Suppressor macrophage treated with lipopolysaccharide for 4 hours (primary cell): ENCODE measurements around the gene THSD8.
A peak's percentile ranks its signal among the peaks of the same experiment; 100 is the strongest.
"Not testable (repeated sequence)": the region's sequence is repeated elsewhere in the genome, so short reads cannot be mapped to it uniquely, and the experiment has no call there.

Source experiments
- DNase-seq: peaks from one replicate; pipeline ENCODE4 v3.0.0-alpha.2; 2020

The THSD8 gene

DNA sequence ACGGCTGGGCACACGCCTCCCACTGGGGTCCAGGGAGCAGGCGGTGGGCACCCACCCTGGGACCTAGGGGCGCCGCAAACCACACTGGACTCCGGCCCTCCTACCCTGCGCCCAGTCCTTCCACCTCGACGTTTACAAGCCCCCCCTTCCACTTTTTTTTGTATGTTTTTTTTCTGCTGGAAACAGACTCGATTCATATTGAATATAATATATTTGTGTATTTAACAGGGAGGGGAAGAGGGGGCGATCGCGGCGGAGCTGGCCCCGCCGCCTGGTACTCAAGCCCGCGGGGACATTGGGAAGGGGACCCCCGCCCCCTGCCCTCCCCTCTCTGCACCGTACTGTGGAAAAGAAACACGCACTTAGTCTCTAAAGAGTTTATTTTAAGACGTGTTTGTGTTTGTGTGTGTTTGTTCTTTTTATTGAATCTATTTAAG lies 9.0 kb upstream of the THSD8 start:
- no peak for DNase-seq

DNA sequence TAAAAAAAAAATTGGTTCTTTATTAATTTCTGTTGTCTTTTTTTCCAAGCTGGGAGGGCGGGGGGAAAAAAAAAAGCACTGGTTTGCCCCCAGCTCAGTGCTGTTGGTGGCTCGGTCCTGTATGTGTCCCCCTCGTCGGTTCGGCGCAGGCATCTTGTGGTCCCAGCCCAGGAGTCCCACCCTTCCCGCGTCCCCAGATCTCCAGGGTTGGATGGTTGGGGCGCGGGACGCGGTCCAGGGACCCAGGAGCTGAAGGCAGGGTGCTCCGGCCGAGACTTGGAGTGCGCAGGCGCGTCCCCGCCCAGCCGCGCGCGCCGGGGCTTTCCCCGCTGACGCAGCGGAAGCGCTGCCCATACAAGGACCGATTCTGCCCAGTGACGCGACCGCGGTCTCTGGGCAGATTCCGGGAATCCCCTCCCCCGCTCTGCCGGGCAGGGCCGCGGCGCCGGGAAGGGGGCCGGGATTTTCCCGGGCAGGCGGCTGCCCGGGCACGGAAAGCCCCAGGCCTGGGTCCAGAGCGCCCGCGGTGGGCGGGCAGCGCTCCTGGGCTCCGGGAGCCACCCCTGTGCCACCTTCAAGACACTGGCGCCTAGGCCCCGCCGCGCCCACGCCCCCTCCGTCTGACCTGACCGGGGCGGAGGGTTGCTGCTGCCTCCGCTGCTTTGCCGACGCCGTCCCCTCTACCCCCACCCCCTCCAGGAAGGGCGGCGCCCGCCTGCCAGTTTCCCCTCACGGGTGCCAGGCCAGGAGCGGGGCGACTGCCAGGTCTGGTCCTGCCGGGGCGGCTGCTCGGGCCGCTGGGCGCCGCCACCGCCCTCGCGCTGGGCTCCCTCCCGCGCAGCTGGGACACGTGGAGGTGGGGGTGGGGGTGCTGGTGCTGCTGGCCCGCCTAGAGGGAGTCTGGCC lies 8.3 kb upstream of the THSD8 start:
- peak; percentile 98 for DNase-seq

DNA sequence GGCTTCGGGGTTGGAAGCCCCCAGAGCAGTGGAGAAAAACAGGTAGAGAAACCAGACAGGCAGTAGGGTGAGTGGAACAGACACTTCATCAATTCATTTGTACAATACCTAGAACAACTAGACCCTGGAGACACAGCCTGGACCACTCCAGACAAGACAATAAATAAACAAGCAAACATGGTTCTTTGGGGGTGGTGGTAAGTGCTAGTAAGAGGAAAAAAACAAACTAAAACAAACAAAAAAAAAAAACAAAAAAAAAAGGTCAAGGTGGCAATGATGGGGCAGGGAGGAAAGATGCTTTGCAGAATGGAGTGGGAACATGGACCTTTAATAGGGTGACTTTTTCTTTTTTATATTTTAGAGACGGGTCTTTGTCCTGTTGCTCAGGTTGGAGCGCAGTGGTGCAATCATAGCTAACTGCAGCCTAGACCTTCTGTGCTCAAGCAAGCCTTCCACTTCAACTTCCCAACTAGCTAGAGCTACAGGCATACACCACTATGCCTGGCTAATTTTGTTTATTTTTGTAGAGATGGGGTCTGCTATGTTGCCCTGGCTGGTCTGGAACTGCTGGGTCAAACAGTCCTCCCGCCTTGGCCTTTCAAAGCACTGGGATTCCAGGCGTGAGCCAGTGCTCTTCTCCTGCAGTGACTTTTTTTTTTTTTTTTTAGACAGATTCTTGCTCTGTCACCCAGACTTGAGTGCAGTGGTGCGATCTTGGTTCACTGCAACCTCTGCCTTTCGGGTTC lies 7.5 kb upstream of the THSD8 start:
- DNase-seq, result peak; percentile 40

DNA sequence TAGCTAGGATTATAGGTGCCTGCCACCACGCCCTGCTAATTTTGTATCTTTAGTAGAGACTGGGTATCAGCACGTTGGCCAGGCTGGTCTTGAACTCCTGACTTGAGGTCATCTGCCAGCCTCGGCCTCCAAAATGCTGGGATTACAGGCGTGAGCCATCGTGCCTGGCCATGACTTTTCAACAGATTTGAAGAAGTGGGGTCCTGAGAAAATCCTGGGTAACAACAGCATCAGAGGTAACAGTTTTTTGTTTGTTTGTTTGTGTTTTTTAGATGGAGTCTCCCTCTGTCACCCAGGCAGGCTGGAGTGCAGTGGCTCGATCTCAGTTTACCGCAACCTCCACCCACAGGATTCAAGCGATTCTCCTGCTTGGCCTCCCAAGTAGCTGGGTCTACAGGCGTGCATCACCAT lies 6.9 kb upstream of the THSD8 start:
- peak; percentile 30 for DNase-seq

DNA sequence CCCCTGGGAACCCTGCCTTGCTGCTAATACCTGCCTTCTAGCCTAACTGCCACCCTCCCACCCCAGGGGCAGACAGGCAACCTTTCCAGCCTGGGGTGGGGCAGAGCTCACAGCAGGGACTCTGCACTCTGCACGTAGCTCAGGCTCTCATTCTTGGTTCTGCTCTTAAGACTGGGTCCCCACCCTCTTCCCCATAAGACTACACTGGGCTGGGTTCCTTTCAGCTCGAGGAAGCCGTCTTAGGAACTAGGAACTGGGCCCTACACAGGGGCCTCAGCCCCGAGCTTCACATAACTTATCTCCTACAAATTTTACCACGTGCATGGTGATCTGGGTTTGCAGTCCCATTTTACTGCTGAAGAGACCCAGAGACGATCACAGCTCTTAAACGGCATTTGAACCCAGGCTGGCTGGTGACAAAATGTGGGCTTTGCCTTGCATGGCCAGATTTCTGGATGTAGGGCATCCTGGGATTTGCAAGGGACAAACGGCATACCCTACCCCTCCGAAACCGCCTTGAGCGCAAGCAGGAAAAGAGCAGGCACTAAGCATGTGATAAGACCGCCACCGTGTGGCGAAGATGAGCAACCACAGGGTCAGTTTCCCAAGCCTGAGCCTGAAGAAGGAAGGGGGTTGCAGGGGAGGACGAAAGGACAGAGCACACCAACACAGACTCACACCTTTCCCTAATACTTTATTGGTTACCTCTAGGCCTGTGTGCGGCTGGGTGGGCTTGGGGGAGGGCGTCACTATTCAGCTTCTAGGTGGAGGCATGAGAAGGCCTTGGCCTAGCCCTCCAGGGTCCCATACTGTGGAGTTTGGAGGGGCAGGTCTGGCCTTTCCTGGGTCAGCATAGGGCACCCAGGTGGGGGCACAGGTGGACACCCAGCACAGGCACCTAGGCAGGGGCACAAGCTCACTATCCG lies 5.5 kb upstream of the THSD8 start:
- DNase-seq, result peak; percentile 86

DNA sequence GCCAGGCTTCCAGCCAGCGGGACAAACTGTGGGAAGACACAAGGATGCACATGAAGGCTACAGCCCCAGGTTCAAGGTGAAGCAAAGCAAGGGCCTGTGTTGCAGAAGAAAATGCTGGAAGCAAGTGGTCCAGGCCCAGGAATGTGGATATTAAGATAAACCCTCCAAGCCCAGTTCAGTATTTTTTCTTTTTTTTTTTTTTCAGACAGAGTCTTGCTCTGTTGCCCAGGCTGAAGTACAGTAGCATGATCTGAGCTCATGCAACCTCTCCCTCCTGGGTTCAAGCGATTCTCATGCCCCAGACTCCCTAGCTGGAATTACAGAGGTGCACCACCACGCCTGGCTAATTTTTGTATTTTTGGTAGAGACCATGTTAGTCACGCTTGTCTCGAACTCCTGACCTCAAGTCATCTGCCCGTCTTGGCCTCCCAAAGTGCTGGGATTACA lies 4.7 kb upstream of the THSD8 start:
- no peak for DNase-seq

DNA sequence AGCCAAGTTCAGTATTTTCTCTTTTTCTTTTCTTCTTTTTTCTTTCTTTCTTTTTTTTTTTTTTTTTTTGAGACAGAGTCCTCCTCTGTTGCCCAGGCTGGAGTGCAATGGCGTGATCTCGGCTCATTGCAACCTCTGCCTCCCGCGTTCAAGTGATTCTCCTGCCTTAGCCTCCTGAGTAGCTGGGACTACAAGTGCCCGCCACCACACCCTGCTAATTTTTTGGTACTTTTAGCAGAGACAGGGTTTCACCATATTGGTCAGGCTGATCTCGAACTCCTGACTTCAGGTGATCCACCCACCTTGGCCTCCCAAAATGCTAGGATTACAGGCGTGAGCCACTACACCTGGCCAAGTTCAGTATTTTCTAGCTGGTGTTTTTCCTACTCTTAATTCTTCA lies 4.3 kb upstream of the THSD8 start:
- not testable (repeated sequence) for DNase-seq

DNA sequence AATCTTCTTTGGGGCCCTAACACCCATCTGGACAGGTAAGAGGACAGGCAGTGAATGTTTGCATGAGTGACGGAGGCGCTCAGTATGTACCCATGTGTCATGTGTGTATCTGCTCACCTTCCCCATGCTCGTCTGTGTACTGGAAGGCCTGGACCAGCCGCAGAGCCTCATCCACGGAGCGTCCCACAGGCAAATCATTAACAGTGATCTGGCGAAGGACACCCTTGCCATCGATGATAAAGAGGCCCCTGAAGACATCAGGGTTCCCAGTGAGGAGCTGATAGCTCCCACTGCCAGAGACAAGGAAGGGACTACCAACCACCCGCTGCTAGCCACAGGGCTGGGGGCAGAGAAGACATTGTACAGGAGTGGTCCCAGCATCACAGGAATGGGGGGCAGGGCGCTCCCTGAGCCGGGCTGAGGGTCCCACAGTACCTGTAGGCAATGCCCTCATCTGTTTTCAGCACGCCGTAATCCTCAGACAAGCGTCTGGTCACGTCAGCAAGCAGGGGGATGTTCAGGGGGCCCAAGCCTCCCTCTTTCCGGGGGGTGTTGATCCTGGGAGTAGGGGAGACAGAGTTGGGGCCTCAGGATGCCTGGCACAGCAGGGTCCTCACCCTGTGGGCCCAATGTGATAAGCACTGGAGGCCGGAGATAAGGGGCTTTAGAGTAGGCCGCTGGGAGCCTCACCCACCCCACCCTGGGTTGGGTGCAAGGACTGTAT lies 2.0 kb upstream of the THSD8 start:
- no peak for DNase-seq

DNA sequence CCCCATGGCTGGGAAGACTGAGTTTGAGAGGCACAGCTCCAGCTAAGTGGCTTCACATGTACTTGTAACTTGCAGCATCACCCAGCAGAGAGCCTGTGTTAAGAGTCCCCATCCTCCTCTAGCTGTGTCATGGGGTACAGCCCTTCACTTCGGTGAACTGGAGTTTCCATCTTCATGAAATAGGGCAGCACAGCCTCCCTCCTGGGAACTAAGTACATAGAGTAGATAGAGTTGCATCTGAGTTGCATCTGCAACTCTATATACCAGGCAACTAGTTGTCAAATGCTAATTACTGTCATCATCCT lies 1.5 kb upstream of the THSD8 start:
- no peak for DNase-seq

DNA sequence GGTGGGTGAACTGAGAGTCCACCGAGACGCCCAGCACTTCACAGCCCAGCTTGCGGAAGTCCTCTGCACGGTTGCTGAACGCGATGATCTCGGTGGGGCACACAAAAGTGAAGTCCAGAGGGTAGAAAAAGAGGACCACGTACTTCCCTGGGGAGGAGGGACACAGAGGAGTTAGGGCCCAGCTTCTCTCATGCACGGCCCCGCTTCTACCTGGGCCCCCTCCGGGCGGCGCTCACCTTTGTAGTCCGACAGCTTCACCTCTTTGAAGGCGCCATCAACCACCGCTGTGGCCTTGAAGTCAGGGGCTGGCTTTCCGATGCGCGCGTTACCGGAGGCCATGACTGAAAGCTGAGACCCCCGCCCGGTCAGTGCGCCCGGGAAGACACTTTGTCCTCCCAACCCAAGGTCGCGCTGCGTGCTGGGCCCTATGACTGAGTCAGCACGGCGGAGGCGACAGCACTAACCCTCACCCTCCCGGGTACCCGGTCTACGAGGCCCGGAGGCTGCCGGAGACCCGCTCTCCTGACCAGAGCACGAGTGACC lies 875 bp upstream of the THSD8 start:
- no peak for DNase-seq

DNA sequence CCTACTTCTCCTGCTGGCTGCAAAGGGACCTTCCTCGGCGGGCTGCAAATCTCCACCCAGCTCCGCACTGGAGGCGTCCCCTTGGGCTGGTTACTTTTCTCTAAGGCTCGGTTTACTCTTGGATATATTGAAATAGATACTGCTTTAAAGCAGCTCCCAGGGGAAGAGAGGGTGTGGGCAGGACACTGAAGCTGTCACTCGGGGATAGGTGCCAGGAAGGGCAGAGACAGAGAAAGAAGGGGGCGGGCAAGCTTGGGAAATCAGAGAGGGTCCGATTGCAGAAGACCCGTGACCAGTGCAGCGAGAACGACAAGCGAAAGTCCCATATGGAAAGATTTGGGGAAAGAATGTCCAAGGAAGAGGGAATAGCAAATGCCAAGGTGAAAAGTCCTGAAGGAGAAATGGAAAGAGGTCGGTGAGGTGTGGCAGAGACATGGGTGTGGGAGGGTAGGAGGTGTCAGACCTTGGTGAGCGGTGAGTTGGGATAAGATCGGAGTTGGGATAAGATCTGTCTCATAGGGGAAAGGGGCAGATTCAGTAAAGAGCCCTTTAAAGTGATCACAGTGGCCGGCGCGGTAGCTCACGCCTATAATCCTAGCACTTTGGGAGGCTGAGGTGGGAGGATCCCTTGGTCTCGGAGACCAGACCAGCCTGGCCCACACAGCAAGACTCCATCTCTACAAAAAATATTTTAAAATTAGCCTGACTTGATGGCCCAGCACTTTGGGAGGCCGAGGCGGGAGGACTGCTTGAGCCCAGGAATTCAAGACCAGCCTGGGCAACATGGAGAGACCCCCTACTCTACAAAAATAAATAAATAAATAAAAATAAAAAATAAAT lies 618 bp downstream of the THSD8 start:
- no peak for DNase-seq

DNA sequence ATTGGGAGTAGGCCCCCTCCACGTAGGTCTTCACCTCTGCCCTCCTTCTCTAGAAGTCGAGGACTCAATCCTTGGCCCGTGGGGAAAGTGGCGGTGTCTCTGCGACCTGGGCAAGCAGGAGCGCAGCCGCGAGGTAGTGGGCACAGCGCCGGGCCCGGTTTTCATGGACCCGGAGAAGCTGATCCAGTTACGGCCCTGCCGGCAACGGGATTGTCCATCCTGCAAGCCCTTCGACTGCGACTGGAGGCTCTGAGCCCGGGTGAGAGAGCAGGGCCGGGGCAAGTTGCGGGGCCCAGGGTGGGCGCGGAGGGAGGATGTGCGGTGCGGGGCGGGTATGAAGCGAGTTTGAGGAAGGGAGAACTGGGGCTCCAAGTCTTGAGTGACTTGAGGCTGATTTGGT lies 2.2 kb downstream of the THSD8 start:
- DNase-seq, result no peak

DNA sequence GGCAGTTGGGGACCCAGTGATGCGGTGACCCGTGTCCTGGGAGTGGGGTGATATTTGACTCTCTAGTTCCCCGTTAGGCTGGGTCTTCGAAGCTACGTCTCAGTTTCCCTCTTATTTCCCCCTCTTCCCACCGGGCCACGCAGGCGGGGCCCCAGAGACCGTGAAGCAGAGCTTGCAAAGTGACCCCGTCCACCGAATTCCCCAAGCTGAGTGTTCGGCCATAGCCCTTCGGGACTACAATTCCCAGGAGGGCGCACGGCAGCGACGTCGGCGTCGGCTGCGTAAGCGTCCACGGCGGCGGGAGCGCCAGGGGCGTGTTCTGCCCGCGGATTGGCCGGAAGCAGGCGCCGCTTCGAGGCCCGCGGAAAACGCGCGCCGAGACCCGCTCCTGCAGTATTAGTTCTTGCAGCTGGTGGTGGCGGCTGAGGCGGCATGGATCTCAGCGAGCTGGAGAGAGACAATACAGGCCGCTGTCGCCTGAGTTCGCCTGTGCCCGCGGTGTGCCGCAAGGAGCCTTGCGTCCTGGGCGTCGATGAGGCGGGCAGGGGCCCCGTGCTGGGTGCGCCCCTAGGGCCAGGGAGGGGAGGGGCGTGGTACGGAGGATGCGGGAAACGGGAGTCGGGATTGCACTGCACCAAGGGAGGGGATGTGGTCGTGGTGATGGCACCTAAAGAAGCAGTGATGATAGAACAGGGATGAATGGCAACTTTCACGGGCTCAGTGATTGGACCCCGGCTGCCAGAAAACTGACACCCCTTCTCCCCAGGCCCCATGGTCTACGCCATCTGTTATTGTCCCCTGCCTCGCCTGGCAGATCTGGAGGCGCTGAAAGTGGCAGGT lies 4.6 kb downstream of the THSD8 start, which contains the start of gene RNASEH2A:
TSS of gene RNASEH2A (plus strand) at position 343 of the 840 bp plus-strand sequence. CDS start at position 433, 90 bp downstream.
- DNase-seq, result peak; percentile 94

DNA sequence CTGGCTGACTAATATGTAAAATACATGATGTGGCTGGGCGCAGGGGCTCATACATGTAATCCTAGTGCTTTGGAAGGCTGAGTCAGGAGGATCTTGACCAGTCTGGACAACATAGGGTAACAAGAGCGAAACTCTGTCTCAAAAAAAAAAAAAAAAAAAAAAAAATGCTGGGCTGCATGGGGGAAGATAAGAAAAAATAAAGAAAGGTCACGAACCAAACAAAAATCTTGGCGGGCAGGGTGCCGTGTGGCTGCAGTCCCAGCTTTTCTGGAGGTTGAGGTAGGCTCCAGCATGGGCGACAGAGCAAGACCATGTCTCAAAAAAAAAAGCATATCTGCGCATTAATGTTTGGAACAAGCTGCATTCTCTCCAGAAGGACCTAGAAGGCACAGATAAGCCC lies 13.2 kb downstream of the THSD8 start:
- no peak for DNase-seq

DNA sequence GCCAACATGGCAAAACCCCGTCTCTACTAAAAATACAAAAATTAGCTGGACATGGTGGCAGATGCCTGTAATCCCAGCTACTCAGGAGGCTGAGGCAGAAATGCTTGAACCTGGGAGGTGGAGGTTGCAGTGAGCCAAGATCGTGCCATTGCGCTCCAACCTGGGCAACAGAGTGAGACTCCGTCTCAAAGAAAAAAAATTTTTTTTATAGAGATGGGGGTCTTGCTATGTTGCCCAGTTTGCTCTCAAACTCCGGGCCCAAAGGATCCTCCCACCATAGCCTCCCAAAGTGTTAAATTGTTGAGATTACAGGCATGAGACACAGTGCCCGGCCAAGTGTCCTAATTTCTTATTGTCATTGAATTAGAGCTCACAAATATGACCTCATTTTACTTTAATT lies 15.3 kb downstream of the THSD8 start:
- not testable (repeated sequence) for DNase-seq

DNA sequence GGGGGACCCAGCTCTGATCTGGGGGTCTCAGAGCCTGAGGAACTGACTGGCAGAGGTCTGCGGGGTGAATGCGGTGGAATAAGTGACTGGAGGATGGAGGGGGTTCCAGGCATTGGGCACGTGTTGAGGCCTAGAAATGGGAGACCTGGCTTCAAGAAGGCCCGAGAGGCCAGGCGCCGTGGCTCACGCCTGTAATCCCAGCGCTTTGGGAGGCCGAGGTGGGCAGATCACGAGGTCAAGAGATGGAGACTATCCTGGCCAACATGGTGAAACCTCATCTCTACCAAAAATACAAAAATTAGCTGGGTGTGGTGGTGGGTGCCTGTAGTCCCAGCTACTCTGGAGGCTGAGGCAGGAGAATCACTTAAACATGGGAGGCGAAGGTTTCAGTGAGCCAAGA lies 15.9 kb downstream of the THSD8 start:
- not testable (repeated sequence) for DNase-seq

DNA sequence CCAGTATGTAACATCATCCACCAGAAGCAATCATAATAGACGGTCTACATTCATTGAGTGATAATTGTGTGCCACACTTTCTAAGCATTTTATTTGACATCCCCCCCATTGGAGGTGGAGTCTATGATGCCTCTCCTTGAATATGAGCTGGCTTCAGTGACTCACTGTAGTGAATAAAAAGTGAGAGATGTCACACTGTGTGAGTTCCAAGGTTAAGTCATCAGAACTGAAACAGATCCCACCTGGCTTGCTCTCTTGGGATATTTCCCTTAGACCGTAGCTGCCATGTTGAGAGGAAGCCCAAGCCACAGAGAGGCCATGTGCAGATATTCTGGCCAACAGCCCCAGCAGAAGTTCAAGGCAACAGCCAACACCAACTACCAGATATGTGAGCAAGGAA lies 19.9 kb downstream of the THSD8 start:
- no peak for DNase-seq

DNA sequence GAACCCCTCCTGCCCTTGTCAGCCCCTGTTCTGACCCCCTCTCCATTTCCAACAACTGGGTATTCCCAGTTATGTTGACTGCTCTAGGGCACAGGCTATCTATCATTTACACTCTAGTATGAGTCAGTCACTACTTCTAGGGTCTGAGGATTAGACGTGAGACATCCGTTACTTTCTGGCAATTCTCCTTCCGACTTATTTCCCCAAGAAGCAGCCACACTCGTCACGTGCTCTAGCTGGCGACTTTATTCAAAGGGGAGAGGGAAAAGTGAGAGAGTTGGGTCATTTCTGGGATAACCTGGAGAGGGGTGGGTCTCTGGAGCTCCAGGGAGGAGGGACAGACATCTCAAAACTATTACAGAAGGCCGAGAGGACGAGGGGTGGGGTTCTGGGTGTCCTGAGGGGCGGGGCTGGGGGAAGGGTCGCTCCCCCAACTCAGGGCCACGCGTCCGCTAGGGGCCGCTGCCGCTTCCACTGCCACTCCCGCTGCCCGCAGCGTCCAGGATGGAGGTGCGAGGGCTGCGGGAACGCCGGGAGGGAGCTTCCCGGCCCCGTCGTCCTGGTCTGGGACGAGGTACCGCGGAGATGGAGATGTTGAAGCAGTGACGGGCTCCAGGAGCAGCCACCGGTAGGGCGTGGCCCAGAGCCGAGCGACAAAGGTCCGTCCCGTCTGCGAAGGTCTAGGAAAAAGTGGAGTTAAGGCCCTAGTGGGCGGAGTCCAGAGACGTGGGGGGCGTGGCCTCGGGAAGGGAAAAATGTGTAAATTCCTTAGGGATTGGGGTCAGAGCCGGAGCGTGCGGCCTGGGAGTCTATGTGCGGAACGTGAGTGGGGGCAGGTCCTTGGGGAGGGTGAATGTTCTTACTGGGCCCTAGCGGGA lies 23.6 kb downstream of the THSD8 start:
- peak; percentile 25 for DNase-seq

DNA sequence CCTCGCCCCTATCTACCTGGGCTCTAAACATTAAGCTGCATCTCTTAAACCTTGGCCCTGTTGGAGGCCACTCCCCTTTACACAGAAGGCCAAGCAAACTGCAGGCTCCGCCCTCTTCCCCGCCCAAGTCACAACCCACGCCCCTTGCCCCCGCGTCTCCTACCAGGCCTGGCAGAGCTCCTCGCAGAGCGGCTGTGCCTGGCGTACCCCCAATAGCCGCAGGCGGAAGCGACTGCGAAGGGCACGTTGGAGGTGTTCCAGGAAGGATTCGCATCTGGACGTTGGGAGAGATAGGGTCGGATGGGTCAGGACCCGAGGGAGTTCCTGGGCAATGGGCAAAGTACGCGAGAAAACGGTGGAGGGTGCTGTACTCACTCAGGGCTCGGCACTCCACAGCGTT lies 26.6 kb downstream of the THSD8 start:
- no peak for DNase-seq
